GM21528 (cell line): ENCODE data around the gene FAM222A.

Source experiments
- ATAC-seq: cut with Tn5 transposase; IDR thresholded peaks from one replicate; pipeline ENCODE4 v1.9.1; 2021; ENCODE audit warnings: mild to moderate bottlenecking, moderate library complexity; ENCODE audit not compliant: unreplicated experiment, low FRiP score

Gene FAM222A

GRCh38 chr12:109793411-109793810, 79.8 kb downstream of the FAM222A start:
- ATAC-seq = no peak

GRCh38 chr12:109793826-109794501, 80.3 kb downstream of the FAM222A start:
- ATAC-seq = no peak

GRCh38 chr12:109795023-109795422, 81.4 kb downstream of the FAM222A start:
- ATAC-seq = no peak

DNA sequence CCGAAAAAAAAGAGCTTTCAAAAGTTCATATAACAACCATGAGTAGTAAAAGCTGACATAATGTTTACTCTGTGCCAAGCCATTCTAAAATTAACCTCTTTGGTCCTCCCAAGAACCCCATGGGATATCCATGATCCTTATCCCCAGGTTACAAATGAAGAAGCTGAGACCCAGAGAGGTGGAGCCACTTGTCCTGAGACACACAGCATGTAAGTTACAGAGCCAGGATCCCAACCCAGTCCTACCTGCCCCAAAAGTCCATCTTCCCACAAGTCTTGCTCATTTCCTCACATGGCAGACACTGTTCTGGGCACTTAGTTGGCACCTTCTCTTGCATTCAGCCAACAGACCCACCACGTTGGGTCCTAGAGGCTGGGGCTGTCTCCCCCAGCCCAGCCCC, 82.4 kb downstream of the FAM222A start:
- ATAC-seq = no peak

- no peak for ATAC-seq
Measured at GRCh38 chr12:109797905-109798669, 84.5 kb downstream of the FAM222A start.

- no peak for ATAC-seq
Measured at GRCh38 chr12:109798691-109799090, 85.1 kb downstream of the FAM222A start.

DNA sequence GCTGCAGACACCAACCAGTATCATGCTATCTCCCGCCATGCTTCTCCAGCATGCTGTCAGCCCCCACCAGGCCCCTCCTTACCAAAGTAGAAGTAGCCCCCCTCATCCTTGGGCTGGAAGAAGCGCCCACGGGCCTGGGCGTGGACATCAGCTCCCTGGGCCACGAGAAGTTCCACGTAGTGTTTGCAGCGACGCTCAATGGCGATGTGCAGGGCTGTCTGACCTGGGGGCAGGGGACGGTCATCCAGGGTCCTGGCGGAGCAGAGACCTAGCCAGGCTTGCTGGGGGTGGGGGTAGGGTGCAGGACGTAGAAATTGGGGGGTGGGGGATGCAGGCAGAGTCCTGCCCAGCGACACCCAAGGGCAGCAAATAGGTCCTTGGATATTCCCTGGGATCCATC, 86.9 kb downstream of the FAM222A start:
- ATAC-seq = no peak

DNA sequence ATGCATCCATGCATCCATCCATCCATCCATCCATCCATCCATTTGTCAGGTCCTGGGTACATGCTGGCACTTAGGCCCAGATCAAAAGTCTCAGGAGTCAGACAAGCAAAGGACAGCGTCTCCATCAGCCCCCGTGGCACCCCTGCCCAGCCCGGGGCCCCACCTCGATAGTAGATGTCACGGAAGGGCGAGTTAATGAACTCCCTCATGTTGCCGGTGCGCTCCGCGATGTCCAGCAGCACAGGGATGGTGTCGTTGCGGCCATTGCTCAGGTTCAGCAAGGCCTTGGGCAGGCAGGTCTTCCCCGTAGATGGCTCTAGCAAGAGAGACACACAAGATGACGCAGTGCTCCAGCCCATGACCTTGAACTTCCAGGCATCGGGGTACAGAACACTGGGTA, 89.2 kb downstream of the FAM222A start:
- ATAC-seq = no peak

DNA sequence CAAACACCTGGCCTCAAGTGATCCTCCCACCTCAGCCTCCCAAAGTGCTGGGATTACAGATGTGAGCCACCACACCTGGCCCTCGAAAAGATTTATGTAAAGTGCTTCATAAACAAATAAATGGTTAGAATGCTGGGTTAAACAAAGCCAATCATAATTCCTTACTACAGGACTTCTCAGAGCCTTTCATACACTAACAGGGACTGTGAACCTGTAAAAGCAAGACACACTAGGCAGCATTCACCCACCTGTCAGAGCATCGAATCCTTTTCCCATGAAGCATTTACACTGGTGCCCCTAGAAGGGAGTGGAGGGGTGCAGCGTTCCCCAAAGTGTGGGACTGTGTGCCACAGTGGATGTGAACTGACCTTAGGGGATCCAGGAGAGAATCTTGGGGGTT, 90.1 kb downstream of the FAM222A start:
- ATAC-seq = no peak

- ATAC-seq = no peak
Measured at GRCh38 chr12:109804820-109805761, 91.5 kb downstream of the FAM222A start.

DNA sequence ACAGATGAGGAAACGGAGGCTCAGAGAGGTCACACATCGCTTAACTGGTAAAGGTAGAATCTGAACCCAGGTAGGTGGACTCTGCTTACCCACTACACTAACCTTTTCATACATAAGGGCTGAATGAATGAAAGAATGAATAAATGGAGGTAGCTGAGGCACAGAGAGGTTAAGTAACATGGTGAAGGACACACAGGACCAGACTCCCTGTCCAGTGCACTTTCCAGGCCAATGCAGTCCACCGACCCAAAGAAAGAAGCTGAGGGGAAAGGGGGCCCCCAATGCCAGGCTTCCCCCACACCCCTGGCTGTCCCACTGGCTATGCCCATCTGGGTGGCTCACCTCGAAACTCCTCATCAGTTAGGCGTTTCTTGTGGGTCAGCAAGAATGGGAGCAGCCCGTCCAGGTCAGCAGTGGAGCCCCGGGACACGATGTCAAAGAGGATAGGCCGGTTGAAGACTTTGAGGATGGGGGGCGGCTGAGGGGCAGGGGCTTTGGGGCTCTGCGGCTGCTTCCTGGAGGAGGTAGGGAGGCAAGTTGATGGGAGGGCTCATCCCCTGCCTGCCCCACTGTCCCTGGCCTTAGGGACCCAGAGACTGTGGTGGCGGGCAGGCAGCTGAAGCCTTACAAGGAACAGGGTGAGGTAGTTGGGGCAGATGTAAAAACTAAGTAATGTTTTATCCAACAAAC, 94.5 kb downstream of the FAM222A start:
- no peak for ATAC-seq

DNA sequence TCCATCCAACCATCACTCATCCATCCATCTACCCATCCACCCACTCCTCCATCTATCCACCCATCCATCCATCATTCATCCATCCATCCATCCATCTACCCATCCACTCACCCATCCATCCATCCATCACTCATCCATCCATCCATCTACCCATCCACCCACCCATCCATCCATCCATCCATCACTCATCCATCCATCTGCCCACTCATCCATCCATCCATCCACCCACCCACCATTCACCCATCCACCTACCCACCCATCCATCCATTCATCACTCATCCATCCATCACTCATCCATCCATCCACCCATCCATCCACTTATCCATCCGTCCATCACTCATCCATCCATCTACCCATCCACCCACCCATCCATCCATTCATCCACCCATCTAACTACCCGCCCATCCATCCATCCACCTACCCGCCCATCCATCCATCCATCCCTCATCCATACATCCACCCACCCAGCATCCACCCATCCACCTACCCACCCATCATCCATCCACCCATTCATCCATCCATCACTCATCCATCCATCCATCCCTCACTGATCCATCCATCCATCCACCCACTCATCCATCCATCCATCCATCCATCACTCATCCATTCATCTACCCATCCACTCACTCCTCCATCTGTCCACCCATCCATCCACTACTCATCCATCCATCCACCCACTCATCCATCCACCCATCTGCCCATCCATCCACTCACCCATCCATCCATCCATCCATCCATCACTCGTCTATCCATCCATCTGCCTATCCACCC, 95.4 kb downstream of the FAM222A start:
- ATAC-seq = no peak

GRCh38 chr12:109810954-109811623, 97.5 kb downstream of the FAM222A start:
- no peak for ATAC-seq

DNA sequence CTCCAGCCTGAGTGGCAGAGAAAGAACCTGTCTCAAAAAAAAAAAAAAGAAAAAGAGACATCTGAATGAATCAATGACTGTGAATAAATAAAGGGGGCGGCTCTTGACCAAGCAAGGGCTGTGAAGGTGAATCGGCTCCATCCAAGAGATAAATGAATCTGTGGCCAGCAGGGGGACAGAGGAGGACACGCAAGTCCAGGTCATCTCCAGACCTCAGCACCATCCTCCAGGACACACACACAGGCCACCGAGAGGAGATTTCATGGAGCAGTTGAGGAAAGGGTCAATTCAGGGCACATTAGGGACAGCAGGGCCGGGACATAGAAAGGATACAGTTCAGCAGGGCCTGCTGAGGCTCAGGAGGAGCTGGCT, 98.0 kb downstream of the FAM222A start:
- ATAC-seq = no peak

DNA sequence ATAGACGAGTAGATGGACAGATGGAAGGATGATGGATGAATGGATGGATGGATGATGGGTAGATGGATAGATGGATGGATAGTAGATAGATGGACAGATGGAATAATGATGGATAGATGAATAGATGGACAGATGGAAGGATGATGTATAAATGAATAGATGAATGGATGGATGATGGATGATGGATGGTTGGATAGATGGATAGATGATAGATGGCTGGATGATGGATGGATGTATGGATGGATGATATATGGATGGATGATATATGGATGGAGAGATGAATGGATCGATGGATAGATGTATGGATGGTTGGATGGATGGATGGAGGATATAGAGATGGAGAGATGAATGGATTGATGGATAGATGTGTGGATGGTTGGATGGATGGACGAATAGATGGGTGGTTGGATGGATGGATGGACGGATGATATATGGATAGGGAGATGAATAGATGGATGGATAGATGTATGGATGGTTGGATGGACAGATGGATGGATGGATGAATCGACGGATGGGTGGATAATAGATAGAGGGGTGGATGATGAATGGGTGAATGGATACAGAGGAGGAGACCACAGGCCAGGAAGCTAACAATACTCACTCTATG, 100.3 kb downstream of the FAM222A start:
- no peak for ATAC-seq

- no peak for ATAC-seq
Measured at GRCh38 chr12:109814600-109815150, 101.0 kb downstream of the FAM222A start.

- ATAC-seq = no peak
Measured at GRCh38 chr12:109815225-109815624, 101.6 kb downstream of the FAM222A start.

- no peak for ATAC-seq
Measured at GRCh38 chr12:109815757-109816617, 102.4 kb downstream of the FAM222A start.
